Type B pancreatic cell (in vitro differentiated cells): ENCODE results near the gene NUP35. TPM values are rescaled to one million over a fixed set of nuclear protein-coding genes. Genes with fewer than 3 reads are reported as not detected.

Experiments used
- DNase-seq: peaks from one replicate; pipeline ENCODE4 v3.0.0; 2021; ENCODE audit warnings: mixed read lengths; ENCODE audit not compliant: unreplicated experiment; ENCODE audit errors: extremely low spot score
- H3K27ac Mint-ChIP-seq: 2 replicates; pipeline ENCODE4 v1.8.0; 2021; ENCODE audit warnings: mild to moderate bottlenecking, mixed read lengths
- H3K27me3 Mint-ChIP-seq: 2 replicates; pipeline ENCODE4 v1.8.0; 2021; ENCODE audit warnings: mixed read lengths
- H3K36me3 Mint-ChIP-seq: 2 replicates; pipeline ENCODE4 v1.8.0; 2021; ENCODE audit warnings: mixed read lengths
- H3K4me1 Mint-ChIP-seq: one replicate; pipeline ENCODE4 v1.8.0; 2021; ENCODE audit warnings: mixed read lengths; ENCODE audit not compliant: unreplicated experiment
- H3K4me3 Mint-ChIP-seq: 2 replicates; pipeline ENCODE4 v1.8.0; 2021; ENCODE audit warnings: mild to moderate bottlenecking, mixed read lengths
- H3K9me3 Mint-ChIP-seq: 2 replicates; pipeline ENCODE4 v1.8.0; 2021; ENCODE audit warnings: mixed read lengths
- total RNA-seq: library from RNA; stranded (reverse); gene quantifications from 2 replicates; pipeline ENCODE4 v1.2.1, GENCODE V29; 2021; ENCODE audit warnings: low replicate concordance
- TF ChIP-seq, protein P1 (sequence below): fragments of 200-600 bp; sonication (generic); conservative IDR thresholded peaks from 2 replicates; pipeline ENCODE4 v1.5.0; 2021; ENCODE audit warnings: antibody characterized with exemption, mild to moderate bottlenecking

NUP35 gene
- total RNA-seq, 1 donor from 2014 or later, result 24.4 TPM

DNA sequence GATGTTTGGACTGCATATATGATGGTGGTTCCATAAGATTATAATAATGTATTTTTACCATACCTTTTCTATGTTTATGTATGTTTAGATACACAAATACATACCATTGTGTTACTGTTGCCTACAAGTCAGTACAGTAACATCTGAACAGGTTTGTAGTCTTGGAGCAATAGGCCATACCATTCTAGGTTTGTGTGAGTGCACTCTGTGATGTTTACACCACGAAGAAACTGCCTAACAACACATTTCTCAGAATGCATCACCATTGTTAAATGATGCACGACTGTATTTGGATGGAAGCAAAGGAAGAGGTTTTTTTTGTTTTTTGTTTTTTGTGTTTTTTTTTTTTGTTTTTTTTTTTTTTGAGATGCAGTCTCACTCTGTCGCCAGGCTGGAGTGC is 36.2 kb upstream of the NUP35 start:
- Mint-ChIP-seq H3K9me3 (no peaks in the 10 kb centered on the region), H3K27me3 (no peaks in the 10 kb centered on the region)
- no peak for DNase-seq

DNA sequence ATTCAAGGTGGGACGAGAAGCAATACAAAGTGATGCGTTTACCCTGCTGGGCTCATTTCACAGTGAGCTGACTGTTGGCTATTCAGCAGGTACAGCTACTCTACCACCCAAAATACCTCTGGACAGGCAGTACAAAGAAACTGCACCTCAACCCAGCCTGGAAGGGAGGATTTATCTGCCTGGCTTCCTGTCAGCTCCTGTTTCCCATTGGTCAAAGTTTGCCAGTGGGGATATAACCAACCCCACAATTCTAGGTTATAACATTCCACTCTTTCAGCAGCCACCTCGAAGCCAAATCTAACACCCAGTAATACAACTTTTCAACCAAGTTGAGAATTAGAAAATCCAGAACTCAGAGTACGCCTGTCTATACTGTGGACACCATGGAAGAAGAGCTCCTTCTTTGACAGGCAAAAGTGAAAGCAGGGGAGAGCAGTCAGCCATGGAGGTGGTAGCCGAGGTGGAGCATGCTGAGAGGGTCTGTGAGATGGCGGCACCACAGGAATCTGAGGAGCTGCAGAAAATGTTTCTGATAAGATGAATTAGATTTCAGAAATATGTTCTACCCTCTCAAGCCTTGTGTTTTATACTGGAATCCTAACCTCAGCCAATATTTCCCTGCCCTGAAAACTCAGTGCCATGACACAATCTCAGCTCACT is 34.9 kb upstream of the NUP35 start:
- Mint-ChIP-seq H3K27me3 (no peaks in the 10 kb centered on the region), H3K36me3 (no peaks in the 10 kb centered on the region), H3K27ac (no peak overlapping the region), H3K4me1 (no peaks in the 10 kb centered on the region), H3K9me3 (no peaks in the 10 kb centered on the region), H3K4me3 (no peak overlapping the region)
- DNase-seq, result no peak
- TF ChIP-seq, protein P1, sequence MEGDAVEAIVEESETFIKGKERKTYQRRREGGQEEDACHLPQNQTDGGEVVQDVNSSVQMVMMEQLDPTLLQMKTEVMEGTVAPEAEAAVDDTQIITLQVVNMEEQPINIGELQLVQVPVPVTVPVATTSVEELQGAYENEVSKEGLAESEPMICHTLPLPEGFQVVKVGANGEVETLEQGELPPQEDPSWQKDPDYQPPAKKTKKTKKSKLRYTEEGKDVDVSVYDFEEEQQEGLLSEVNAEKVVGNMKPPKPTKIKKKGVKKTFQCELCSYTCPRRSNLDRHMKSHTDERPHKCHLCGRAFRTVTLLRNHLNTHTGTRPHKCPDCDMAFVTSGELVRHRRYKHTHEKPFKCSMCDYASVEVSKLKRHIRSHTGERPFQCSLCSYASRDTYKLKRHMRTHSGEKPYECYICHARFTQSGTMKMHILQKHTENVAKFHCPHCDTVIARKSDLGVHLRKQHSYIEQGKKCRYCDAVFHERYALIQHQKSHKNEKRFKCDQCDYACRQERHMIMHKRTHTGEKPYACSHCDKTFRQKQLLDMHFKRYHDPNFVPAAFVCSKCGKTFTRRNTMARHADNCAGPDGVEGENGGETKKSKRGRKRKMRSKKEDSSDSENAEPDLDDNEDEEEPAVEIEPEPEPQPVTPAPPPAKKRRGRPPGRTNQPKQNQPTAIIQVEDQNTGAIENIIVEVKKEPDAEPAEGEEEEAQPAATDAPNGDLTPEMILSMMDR, result no peak

More for the DNA sequence above, 36.2 kb upstream of the NUP35 start:
- Mint-ChIP-seq H3K4me3 (no peak overlapping the region), H3K4me1 (no peaks in the 10 kb centered on the region), H3K36me3 (no peaks in the 10 kb centered on the region), H3K27ac (no peak overlapping the region)
- TF ChIP-seq, protein P1, result no peak

DNA sequence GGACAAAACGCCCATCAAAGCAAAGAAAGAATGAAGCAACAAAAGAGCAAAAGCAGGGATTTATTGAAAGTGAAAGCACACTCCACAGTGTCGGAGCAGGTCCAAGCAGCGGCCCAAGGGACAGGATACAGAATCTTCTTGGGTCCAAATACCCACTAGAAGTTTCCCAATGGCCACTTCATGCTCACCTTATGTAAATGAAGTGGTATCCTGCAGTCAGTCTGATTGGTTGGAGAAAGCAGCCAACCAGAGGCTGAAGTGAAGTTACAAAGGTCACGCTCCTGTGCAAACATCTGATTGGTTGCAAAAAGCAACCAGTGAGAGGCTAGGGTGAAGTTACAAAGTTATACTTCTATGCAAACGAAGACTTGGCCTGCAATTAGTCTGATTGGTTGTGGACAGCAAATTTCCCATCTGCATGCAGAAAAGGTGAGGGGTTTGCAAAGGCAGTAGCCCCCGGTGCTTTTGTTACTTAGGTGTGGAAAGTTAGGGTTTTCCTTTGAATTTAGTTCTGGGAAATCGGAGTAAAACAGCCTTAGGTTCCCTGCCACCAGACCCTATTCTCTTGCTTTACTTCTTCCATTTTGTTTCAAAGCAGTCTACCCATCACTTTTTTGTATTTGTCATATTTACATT is 32.8 kb upstream of the NUP35 start:
- Mint-ChIP-seq H3K9me3 (no peaks in the 10 kb centered on the region), H3K4me1 (no peaks in the 10 kb centered on the region), H3K27ac (no peak overlapping the region), H3K4me3 (no peak overlapping the region), H3K27me3 (no peaks in the 10 kb centered on the region), H3K36me3 (no peaks in the 10 kb centered on the region)
- no peak for DNase-seq
- TF ChIP-seq, protein P1, result no peak

DNA sequence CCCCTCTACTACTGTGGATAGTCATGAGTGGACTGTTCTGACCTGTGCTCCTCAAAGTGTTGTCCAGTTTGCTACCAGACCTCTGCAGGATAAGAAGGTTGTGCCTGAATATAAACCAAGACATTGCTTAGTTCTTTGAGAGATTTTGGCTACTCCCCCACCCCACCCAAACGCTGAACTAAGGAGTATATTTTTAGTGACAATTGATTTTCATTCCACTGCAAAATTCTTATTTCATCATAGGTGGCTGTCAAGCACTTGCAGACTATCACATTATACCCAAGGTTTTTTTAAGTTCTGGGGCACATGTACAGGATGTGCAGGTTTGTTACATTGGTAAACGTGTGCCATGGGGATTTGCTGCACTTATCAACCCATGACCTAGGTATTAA is 32.3 kb upstream of the NUP35 start:
- DNase-seq, result no peak
- no peaks in the 10 kb centered on the region for H3K27me3 Mint-ChIP-seq
- no peaks in the 10 kb centered on the region for H3K9me3 Mint-ChIP-seq
- H3K36me3 Mint-ChIP-seq, result no peaks in the 10 kb centered on the region
- no peaks in the 10 kb centered on the region for H3K4me1 Mint-ChIP-seq
- TF ChIP-seq, protein P1, result no peak
- no peak overlapping the region for H3K4me3 Mint-ChIP-seq
- no peak overlapping the region for H3K27ac Mint-ChIP-seq

DNA sequence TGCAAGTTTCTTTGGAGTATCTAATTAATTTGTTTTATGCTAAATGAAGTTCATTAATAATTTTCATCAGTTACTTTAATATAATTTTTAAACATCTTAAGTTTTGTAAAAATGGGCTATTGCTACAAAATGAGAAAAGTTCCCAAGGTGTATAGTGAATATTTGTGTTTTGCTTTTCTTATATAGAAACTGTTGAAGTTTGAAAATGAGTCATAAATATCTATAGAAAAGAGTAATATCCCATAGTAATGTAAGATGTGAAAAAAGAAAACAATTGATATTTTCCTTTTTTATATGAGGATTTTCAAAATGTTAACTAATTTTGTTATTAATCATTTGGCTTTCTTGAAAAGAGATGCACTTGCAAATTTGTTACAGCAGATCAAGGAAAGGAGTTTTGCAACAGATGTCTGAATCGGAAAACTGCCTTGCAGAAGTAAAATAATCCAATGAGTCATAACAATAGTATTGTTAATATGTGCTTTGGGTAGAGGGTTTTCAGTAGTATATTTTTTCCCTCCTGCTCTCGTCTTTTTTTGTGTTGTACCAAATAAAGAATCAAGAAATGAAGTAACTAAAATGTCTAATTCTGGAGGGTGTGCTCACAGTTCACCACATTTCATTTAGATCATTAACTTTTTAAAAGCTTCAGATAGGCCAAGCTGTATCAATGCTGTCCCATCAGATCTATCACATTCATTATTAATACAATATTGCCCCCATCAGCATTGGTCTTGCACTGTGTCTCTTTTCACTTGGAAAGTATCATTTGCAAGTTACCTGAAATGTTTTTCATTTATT is 30.2 kb upstream of the NUP35 start:
- Mint-ChIP-seq H3K36me3 (no peaks in the 10 kb centered on the region), H3K27me3 (no peaks in the 10 kb centered on the region), H3K4me3 (no peak overlapping the region), H3K9me3 (no peaks in the 10 kb centered on the region), H3K27ac (no peak overlapping the region), H3K4me1 (no peaks in the 10 kb centered on the region)
- TF ChIP-seq, protein P1, result no peak
- no peak for DNase-seq
